ENCODE measurements around the gene NCBP2. TPM values are rescaled to one million over a fixed set of nuclear protein-coding genes. Genes with fewer than 3 reads are reported as not detected.
A peak's percentile ranks its signal among the peaks of the same experiment; 100 is the strongest.

The NCBP2 gene
- total RNA-seq, 1 experiment from 2014 or later, result 66.8 TPM

DNA sequence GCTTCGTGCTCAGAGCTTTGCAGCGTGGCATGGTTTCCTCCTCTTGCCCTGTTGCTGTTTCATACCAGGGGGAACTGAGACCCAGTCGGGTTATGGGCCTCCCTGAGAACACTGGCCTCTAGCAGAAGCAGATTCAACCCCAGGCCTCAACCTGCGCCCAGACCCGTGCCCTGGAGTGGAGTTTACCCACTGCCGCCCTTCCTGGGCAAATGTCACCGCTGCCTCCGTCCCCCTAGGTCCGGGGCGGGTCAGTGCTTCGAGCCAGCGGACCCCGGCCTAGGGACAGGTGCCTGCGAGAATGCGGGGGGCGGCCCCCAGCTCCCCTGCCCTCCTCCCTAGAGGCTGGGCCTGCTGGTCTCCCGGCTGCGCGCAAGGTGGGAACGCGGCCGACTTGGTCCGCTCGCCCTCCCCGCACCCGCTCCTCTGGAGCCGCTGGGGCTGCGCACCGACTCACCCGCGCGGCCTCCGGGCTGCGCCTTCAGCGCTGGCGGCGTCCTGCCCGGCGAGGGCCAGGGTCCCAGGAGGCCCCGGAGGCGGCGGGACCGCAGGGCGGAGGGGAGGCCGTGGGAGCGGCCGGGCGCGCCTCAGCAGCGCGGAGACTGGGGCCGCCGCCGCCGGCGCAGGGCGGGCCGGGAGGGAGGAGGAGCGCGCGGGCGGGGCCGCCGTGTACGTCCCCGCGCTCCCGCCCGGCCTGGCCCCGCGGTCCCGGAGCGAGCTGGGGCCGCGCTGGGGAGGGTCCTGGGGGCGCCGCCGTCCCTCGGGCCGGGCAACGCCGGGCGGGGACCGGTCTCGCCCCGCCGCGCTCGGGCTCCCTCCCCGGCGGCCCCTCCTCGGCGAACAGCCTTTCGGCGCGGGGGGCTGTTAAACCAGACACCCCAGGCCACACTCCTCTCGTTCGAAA, 26.2 kb upstream of the NCBP2 start, which contains the start of gene PIGZ:
Gene PIGZ, minus strand, starts transcription at position 601 of the 901 bp plus-strand sequence. CDS start 16,802 bp downstream, outside the sequence.
- Mint-ChIP-seq H3K4me1 (ENCODE audit: low read depth, unreplicated experiment) (peaks cover 19% of the 10 kb centered on the region), H3K27ac (ENCODE audit: unreplicated experiment) (no peak within 1 kb of the TSS), H3K36me3 (ENCODE audit: insufficient read depth, unreplicated experiment) (peaks cover 38% of the 10 kb centered on the region), H3K27me3 (ENCODE audit: insufficient read depth, unreplicated experiment) (no peaks in the 10 kb centered on the region), H3K4me3 (ENCODE audit: unreplicated experiment) (peak within 1 kb of the TSS; percentile 77), H3K9me3 (ENCODE audit: unreplicated experiment) (no peaks in the 10 kb centered on the region)
- peaks cover 12% of the 10 kb centered on the region for H3K4me1 ChIP-seq
- POLR2A ChIA-PET, result interaction anchor here (0.6 kb wide), 1 partner anchor 356 kb away, joined by 3 read pairs; no protein-coding TSS in a partner anchor
- H3K27me3 ChIP-seq (replicated peaks; ENCODE audit: control insufficient read depth, insufficient read depth, low read length), result no peaks in the 10 kb centered on the region
- peaks cover 3% of the 10 kb centered on the region; the same call in 1 of the 2 replicates for H3K9me3 ChIP-seq
- intact Hi-C loops (cut with micrococcal nuclease; ENCODE audit: unreplicated experiment), result loop anchor here (1.0 kb wide), 1 partner anchor 130 kb away; no protein-coding TSS in a partner anchor
- peak within 1 kb of the TSS; percentile 89 for H3K4me3 ChIP-seq (ENCODE audit: low read depth, low read length)
- H3K36me3 ChIP-seq (ENCODE audit: control insufficient read depth, insufficient read depth, low read length), result peaks cover 16% of the 10 kb centered on the region
- CTCF ChIA-PET, result interaction anchor here (0.6 to 1.6 kb wide), 3 partner anchors 20 to 636 kb away, joined by 3 to 11 read pairs (median 5); partner anchors contain the start of gene NCBP2
- no TSS peak for BruUV-seq (replicated peaks)
- DNase-seq, result peak in 1 of 2 experiments; percentile 63
- TF ChIP-seq, protein P1, sequence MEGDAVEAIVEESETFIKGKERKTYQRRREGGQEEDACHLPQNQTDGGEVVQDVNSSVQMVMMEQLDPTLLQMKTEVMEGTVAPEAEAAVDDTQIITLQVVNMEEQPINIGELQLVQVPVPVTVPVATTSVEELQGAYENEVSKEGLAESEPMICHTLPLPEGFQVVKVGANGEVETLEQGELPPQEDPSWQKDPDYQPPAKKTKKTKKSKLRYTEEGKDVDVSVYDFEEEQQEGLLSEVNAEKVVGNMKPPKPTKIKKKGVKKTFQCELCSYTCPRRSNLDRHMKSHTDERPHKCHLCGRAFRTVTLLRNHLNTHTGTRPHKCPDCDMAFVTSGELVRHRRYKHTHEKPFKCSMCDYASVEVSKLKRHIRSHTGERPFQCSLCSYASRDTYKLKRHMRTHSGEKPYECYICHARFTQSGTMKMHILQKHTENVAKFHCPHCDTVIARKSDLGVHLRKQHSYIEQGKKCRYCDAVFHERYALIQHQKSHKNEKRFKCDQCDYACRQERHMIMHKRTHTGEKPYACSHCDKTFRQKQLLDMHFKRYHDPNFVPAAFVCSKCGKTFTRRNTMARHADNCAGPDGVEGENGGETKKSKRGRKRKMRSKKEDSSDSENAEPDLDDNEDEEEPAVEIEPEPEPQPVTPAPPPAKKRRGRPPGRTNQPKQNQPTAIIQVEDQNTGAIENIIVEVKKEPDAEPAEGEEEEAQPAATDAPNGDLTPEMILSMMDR (IDR thresholded peaks at IDR 0.05; ENCODE audit: insufficient read depth in 1 of 2, low read depth in 1 of 2, low read length in 1 of 2, severe bottlenecking in 1 of 2, unreplicated experiment in 1 of 2), result no peak

DNA sequence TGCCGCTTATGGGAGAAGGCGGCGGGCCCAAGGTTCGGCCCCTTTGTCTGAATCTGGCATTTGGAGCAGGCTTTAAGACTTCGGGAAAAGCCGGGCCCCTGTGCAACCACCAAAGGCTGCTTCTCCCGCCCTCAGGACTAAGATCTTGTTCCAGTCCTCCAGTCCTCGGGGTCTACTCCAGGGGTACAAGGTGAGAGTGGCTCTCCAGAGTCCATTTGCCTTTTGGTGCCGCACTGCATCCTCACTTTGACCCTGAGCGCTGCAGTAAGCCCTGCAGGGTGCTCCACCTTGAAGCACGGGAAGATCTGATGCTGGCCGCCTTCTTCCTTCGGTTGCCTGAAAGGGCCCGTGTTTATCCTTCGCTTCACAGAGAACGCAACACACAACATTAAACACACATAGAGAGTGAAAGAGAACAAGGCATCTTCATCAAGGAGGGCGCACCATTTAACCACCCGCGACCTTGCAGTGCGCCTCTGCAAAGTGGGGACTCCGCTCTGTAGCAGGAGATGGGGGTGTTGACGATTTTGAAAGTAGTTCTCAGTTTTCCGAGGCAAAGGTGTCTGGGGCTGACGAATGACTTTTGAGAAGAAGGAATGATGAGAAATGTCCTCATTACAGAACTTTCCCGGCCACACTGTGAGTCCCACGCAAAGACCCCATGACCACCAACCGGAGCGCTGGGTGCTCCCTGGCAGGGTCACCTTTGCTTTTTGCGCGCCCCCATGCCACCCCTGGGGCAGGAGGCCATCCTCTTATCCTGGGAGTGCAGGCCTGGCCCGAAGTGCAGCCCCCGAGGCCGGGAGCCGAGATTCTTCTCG, 25.3 kb upstream of the NCBP2 start:
- H3K4me1 Mint-ChIP-seq (ENCODE audit: low read depth, unreplicated experiment), result peaks cover 28% of the 10 kb centered on the region
- peaks cover 38% of the 10 kb centered on the region for H3K36me3 Mint-ChIP-seq (ENCODE audit: insufficient read depth, unreplicated experiment)
- H3K9me3 ChIP-seq, result peaks cover 3% of the 10 kb centered on the region; the same call in 1 of the 2 replicates
- peaks cover 16% of the 10 kb centered on the region for H3K36me3 ChIP-seq (ENCODE audit: control insufficient read depth, insufficient read depth, low read length)
- intact Hi-C loops (cut with micrococcal nuclease; ENCODE audit: unreplicated experiment), result no loop called here
- TF ChIP-seq, protein P1 (IDR thresholded peaks at IDR 0.05; ENCODE audit: insufficient read depth in 1 of 2, low read depth in 1 of 2, low read length in 1 of 2, severe bottlenecking in 1 of 2, unreplicated experiment in 1 of 2), result no peak
- ChIA-PET CTCF (no interaction called here), POLR2A (interaction anchor here (0.6 kb wide), 1 partner anchor 355 kb away, joined by 3 read pairs; no protein-coding TSS in a partner anchor)
- peaks cover 21% of the 10 kb centered on the region for H3K4me1 ChIP-seq
- TSS peak; percentile 28 for BruUV-seq (replicated peaks)
- no peak overlapping the region for H3K27ac Mint-ChIP-seq (ENCODE audit: unreplicated experiment)
- peak overlapping the region; percentile 89 for H3K4me3 ChIP-seq (ENCODE audit: low read depth, low read length)
- H3K27me3 Mint-ChIP-seq (ENCODE audit: insufficient read depth, unreplicated experiment), result no peaks in the 10 kb centered on the region
- no peaks in the 10 kb centered on the region for H3K9me3 Mint-ChIP-seq (ENCODE audit: unreplicated experiment)
- no peak for DNase-seq
- H3K27me3 ChIP-seq (replicated peaks; ENCODE audit: control insufficient read depth, insufficient read depth, low read length), result no peaks in the 10 kb centered on the region
- peak overlapping the region; percentile 77 for H3K4me3 Mint-ChIP-seq (ENCODE audit: unreplicated experiment)
